AG09309 (cell line): Measurements from ENCODE around the gene SEMG2.

Experiments used
- DNase-seq: peaks from one replicate; pipeline ENCODE4 v3.0.0-alpha.2; 2010; ENCODE audit warnings: low read depth
- H3K4me3 ChIP-seq: 2 replicates; pipeline ENCODE4 v1.5.1; 2011; ENCODE audit warnings: mild to moderate bottlenecking, low read depth, low read length, moderate library complexity; ENCODE audit not compliant: control insufficient read depth
- TF ChIP-seq, protein P1 (sequence below): IDR thresholded peaks from 2 replicates; pipeline ENCODE4 v1.5.1; 2011; ENCODE audit warnings: mild to moderate bottlenecking, low read depth, low read length, inconsistent platforms; ENCODE audit not compliant: insufficient read depth, control insufficient read depth; ENCODE audit errors: missing control alignments

SEMG2 gene

DNA sequence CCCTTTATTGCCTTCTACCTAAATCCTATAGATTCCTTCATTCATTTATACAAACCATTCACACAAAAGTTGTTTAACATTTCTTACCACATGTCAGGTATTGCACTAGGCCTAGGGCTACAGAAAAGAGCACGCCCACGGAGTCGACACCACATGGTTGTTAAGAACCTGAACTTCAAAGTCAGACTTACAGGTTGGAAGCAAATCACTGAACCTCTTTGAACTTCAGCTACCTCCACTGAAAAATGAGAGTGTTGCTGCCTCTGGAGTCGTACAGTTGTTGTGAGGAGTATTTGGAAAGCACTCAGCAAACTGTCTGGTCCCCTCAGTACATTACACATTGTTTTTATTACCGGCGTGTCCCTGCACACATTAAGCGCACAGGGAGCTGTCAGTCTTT lies 36.5 kb downstream of the SEMG2 start:
- DNase-seq, result no peak
- H3K4me3 ChIP-seq, result no peak overlapping the region
- TF ChIP-seq, protein P1, sequence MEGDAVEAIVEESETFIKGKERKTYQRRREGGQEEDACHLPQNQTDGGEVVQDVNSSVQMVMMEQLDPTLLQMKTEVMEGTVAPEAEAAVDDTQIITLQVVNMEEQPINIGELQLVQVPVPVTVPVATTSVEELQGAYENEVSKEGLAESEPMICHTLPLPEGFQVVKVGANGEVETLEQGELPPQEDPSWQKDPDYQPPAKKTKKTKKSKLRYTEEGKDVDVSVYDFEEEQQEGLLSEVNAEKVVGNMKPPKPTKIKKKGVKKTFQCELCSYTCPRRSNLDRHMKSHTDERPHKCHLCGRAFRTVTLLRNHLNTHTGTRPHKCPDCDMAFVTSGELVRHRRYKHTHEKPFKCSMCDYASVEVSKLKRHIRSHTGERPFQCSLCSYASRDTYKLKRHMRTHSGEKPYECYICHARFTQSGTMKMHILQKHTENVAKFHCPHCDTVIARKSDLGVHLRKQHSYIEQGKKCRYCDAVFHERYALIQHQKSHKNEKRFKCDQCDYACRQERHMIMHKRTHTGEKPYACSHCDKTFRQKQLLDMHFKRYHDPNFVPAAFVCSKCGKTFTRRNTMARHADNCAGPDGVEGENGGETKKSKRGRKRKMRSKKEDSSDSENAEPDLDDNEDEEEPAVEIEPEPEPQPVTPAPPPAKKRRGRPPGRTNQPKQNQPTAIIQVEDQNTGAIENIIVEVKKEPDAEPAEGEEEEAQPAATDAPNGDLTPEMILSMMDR, result no peak

DNA sequence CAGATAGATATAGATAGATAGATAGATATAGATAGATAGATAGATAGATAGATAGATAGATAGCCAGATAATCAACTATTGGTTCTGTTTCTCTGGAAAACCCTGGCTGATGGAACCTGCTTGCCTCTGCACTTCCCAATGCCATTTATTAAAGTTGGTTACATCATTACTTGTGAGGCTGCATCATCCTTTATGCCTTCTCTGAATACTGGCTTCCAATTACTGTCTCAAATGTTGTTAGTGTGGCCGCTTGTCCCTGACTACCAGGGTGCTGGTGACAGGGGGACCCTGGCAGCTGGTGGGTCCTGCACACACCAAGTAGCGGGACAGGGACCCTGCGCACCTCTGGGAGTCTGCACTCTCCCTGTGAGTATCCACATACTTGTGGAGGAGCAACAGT lies 37.1 kb downstream of the SEMG2 start:
- no peak for DNase-seq
- TF ChIP-seq, protein P1, result no peak
- no peak overlapping the region for H3K4me3 ChIP-seq

DNA sequence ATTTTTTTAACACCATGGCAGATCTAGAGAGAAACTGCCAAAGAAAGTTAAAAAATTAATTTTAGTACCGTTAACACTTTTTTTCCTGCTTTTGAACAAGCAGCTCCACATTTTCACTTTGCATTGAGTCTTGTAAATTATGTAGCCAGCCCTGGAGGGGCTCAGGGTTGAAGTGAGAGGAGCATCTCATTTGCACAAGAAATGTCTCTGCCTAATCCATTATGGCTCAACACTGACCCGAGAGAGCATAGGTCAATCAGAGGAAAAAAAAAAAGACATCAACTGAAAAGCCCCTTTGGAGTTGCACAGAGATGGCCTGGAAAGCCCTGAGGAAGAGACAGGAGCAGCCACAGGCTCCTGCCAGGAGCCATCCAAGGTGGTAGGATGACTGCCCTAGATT lies 37.5 kb downstream of the SEMG2 start:
- TF ChIP-seq, protein P1, result no peak
- no peak overlapping the region for H3K4me3 ChIP-seq
- no peak for DNase-seq

DNA sequence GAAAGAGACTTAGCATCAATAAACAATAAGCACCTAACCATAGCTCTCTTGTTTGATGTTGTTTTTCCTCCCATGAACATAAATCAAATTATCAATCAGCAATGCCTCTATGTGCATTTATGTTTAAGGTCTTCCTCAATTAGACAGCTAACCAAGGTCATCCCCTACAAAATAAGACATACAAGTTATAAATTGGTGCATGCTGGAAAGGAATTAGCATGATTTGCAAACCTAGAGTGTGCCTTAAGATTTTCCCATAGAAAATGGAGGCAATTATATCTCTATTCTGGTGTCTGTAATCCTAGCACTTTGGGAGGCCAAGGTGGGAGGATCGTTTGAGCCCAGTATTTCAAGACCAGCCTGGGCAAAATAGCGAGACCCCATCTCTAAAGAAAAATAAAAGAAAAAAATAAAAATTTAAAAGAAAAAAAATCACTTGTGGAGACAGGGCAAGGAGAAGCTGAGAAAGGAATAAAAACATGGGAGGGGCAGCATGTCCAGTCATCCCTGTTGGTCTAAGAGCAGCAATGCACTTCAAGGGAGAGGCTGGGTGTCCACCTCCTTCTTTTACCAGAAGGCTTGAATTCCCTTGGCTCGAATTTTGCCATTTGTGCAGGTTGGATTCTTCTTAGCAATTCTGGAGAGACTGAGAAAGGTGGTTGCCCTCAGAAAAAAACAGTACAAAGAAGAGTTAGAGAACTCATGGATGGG lies 42.5 kb downstream of the SEMG2 start:
- DNase-seq, result no peak
- TF ChIP-seq, protein P1, result no peak
- H3K4me3 ChIP-seq, result no peak overlapping the region

DNA sequence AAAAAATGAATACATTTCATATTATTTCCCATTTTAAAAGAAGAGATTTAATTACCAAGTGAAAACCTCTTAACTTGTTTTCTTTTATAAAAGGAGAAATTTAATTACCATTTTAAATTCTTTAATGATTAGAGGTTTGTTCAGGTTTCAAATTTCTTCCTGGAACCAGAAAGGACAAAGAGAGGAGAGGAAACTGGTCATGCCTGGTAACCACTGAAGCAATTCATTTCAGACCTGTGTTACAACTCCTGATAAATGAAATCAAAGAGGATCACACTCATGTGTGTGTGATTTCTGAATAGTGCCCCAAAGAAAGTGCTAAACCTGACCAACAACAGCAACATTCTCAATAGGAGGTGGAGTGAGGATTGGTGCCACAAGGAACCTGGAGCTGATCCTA lies 45.8 kb downstream of the SEMG2 start:
- TF ChIP-seq, protein P1, result no peak
- no peak for DNase-seq
- no peak overlapping the region for H3K4me3 ChIP-seq

DNA sequence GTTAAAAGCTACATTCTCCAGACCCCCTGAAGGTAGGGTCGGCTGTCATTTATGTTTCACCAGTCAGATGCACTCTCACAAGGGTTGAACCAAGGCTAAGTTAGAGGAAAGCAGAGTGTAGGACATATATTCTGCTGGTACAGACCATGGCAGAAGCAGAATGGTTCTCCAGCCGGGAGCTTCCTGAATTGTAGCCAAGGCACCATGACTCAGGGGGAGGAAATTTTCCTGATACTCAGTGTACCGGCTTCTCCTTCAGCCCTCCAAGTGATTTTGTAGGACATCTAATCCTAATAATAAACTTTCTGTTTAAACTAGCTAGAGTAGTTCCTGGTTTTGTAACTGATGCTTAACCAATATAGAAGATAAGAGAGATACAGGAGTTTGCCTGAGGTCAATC lies 47.4 kb downstream of the SEMG2 start:
- TF ChIP-seq, protein P1, result no peak
- DNase-seq, result no peak
- H3K4me3 ChIP-seq, result no peak overlapping the region
